ENCODE measurements around the gene SPAG4.

The SPAG4 gene

GRCh38 chr20:35630636-35631035, 15.0 kb downstream of the SPAG4 start:
- Histone ChIP-seq H3K27ac (ENCODE audit: low read depth, low read length) (no peak overlapping the region), H3K4me3 (ENCODE audit: low read depth in 1 of 2, low read length in 2 of 2) (no peak overlapping the region), H3K36me3 (ENCODE audit: insufficient read depth, low read length) (peaks cover 64% of the 10 kb centered on the region), H3K27me3 (ENCODE audit: control insufficient read depth in 1 of 2, insufficient read depth in 2 of 2, low read length in 2 of 2) (no peaks in the 10 kb centered on the region), H3K4me1 (ENCODE audit: insufficient read depth, low read length) (no peaks in the 10 kb centered on the region), H3K9me3 (ENCODE audit: low read length) (no peaks in the 10 kb centered on the region), H3K9ac (ENCODE audit: low read length) (no peak overlapping the region)

GRCh38 chr20:35632539-35633115, 17.0 kb downstream of the SPAG4 start:
- Histone ChIP-seq H3K4me1 (ENCODE audit: insufficient read depth, low read length) (no peaks in the 10 kb centered on the region), H3K27me3 (ENCODE audit: control insufficient read depth in 1 of 2, insufficient read depth in 2 of 2, low read length in 2 of 2) (no peaks in the 10 kb centered on the region), H3K36me3 (ENCODE audit: insufficient read depth, low read length) (peaks cover 44% of the 10 kb centered on the region), H3K27ac (ENCODE audit: low read depth, low read length) (no peak overlapping the region), H3K9ac (ENCODE audit: low read length) (no peak overlapping the region), H3K4me3 (ENCODE audit: low read depth in 1 of 2, low read length in 2 of 2) (no peak overlapping the region), H3K9me3 (ENCODE audit: low read length) (no peaks in the 10 kb centered on the region)

- Histone ChIP-seq H3K27me3 (ENCODE audit: control insufficient read depth in 1 of 2, insufficient read depth in 2 of 2, low read length in 2 of 2) (no peaks in the 10 kb centered on the region), H3K9ac (ENCODE audit: low read length) (no peak overlapping the region), H3K36me3 (ENCODE audit: insufficient read depth, low read length) (peaks cover 20% of the 10 kb centered on the region), H3K4me3 (ENCODE audit: low read depth in 1 of 2, low read length in 2 of 2) (no peak overlapping the region), H3K27ac (ENCODE audit: low read depth, low read length) (no peak overlapping the region), H3K9me3 (ENCODE audit: low read length) (no peaks in the 10 kb centered on the region), H3K4me1 (ENCODE audit: insufficient read depth, low read length) (no peaks in the 10 kb centered on the region)
Observed at GRCh38 chr20:35635652-35636051, 20.0 kb downstream of the SPAG4 start.

GRCh38 chr20:35636095-35636494, 20.5 kb downstream of the SPAG4 start:
- H3K27ac ChIP-seq (ENCODE audit: low read depth, low read length), result no peak overlapping the region
- H3K9me3 ChIP-seq (ENCODE audit: low read length), result no peaks in the 10 kb centered on the region

GRCh38 chr20:35637276-35637675, 21.6 kb downstream of the SPAG4 start:
- Histone ChIP-seq H3K4me3 (ENCODE audit: low read depth in 1 of 2, low read length in 2 of 2) (no peak overlapping the region), H3K4me1 (ENCODE audit: insufficient read depth, low read length) (no peaks in the 10 kb centered on the region), H3K36me3 (ENCODE audit: insufficient read depth, low read length) (peaks cover 3% of the 10 kb centered on the region), H3K9me3 (ENCODE audit: low read length) (no peaks in the 10 kb centered on the region), H3K27ac (ENCODE audit: low read depth, low read length) (no peak overlapping the region), H3K9ac (ENCODE audit: low read length) (no peak overlapping the region), H3K27me3 (ENCODE audit: control insufficient read depth in 1 of 2, insufficient read depth in 2 of 2, low read length in 2 of 2) (no peaks in the 10 kb centered on the region)

More at GRCh38 chr20:35636095-35636494, 20.5 kb downstream of the SPAG4 start:
- no peaks in the 10 kb centered on the region for H3K4me1 ChIP-seq (ENCODE audit: insufficient read depth, low read length)
- no peak overlapping the region for H3K4me3 ChIP-seq (ENCODE audit: low read depth in 1 of 2, low read length in 2 of 2)
- H3K9ac ChIP-seq (ENCODE audit: low read length), result no peak overlapping the region
- H3K36me3 ChIP-seq (ENCODE audit: insufficient read depth, low read length), result peaks cover 15% of the 10 kb centered on the region
- H3K27me3 ChIP-seq (ENCODE audit: control insufficient read depth in 1 of 2, insufficient read depth in 2 of 2, low read length in 2 of 2), result no peaks in the 10 kb centered on the region

- Histone ChIP-seq H3K27ac (ENCODE audit: low read depth, low read length) (no peak overlapping the region), H3K4me3 (ENCODE audit: low read depth in 1 of 2, low read length in 2 of 2) (no peak overlapping the region), H3K9ac (ENCODE audit: low read length) (no peak overlapping the region), H3K9me3 (ENCODE audit: low read length) (no peaks in the 10 kb centered on the region), H3K4me1 (ENCODE audit: insufficient read depth, low read length) (no peaks in the 10 kb centered on the region), H3K27me3 (ENCODE audit: control insufficient read depth in 1 of 2, insufficient read depth in 2 of 2, low read length in 2 of 2) (no peaks in the 10 kb centered on the region), H3K36me3 (ENCODE audit: insufficient read depth, low read length) (no peaks in the 10 kb centered on the region)
Observed at GRCh38 chr20:35638751-35639150, 23.1 kb downstream of the SPAG4 start.

GRCh38 chr20:35640724-35641123, 25.1 kb downstream of the SPAG4 start:
- Histone ChIP-seq H3K9me3 (ENCODE audit: low read length) (no peaks in the 10 kb centered on the region), H3K27me3 (ENCODE audit: control insufficient read depth in 1 of 2, insufficient read depth in 2 of 2, low read length in 2 of 2) (no peaks in the 10 kb centered on the region), H3K4me1 (ENCODE audit: insufficient read depth, low read length) (peaks cover 11% of the 10 kb centered on the region), H3K4me3 (ENCODE audit: low read depth in 1 of 2, low read length in 2 of 2) (no peak overlapping the region), H3K27ac (ENCODE audit: low read depth, low read length) (no peak overlapping the region), H3K9ac (ENCODE audit: low read length) (no peak overlapping the region), H3K36me3 (ENCODE audit: insufficient read depth, low read length) (no peaks in the 10 kb centered on the region)

- H3K27ac ChIP-seq (ENCODE audit: low read depth, low read length), result no peak overlapping the region
- no peaks in the 10 kb centered on the region for H3K9me3 ChIP-seq (ENCODE audit: low read length)
- no peaks in the 10 kb centered on the region for H3K27me3 ChIP-seq (ENCODE audit: control insufficient read depth in 1 of 2, insufficient read depth in 2 of 2, low read length in 2 of 2)
Observed at GRCh38 chr20:35641743-35642142, 26.1 kb downstream of the SPAG4 start.

GRCh38 chr20:35643045-35643444, 27.4 kb downstream of the SPAG4 start:
- Histone ChIP-seq H3K4me3 (ENCODE audit: low read depth in 1 of 2, low read length in 2 of 2) (no peak overlapping the region), H3K9ac (ENCODE audit: low read length) (no peak overlapping the region), H3K9me3 (ENCODE audit: low read length) (no peaks in the 10 kb centered on the region), H3K4me1 (ENCODE audit: insufficient read depth, low read length) (peaks cover 12% of the 10 kb centered on the region), H3K27ac (ENCODE audit: low read depth, low read length) (no peak overlapping the region), H3K36me3 (ENCODE audit: insufficient read depth, low read length) (no peaks in the 10 kb centered on the region), H3K27me3 (ENCODE audit: control insufficient read depth in 1 of 2, insufficient read depth in 2 of 2, low read length in 2 of 2) (no peaks in the 10 kb centered on the region)

More at GRCh38 chr20:35641743-35642142, 26.1 kb downstream of the SPAG4 start:
- Histone ChIP-seq H3K9ac (ENCODE audit: low read length) (no peak overlapping the region), H3K4me3 (ENCODE audit: low read depth in 1 of 2, low read length in 2 of 2) (no peak overlapping the region), H3K36me3 (ENCODE audit: insufficient read depth, low read length) (no peaks in the 10 kb centered on the region), H3K4me1 (ENCODE audit: insufficient read depth, low read length) (peaks cover 11% of the 10 kb centered on the region)

- peaks cover 27% of the 10 kb centered on the region for H3K4me1 ChIP-seq (ENCODE audit: insufficient read depth, low read length)
- H3K4me3 ChIP-seq (ENCODE audit: low read depth in 1 of 2, low read length in 2 of 2), result no peak overlapping the region
- H3K9me3 ChIP-seq (ENCODE audit: low read length), result no peaks in the 10 kb centered on the region
- no peaks in the 10 kb centered on the region for H3K36me3 ChIP-seq (ENCODE audit: insufficient read depth, low read length)
- H3K27ac ChIP-seq (ENCODE audit: low read depth, low read length), result no peak overlapping the region
- H3K9ac ChIP-seq (ENCODE audit: low read length), result no peak overlapping the region
- no peaks in the 10 kb centered on the region for H3K27me3 ChIP-seq (ENCODE audit: control insufficient read depth in 1 of 2, insufficient read depth in 2 of 2, low read length in 2 of 2)
Observed at GRCh38 chr20:35644806-35645205, 29.2 kb downstream of the SPAG4 start.

GRCh38 chr20:35648836-35649235, 33.2 kb downstream of the SPAG4 start:
- H3K27ac ChIP-seq (ENCODE audit: low read depth, low read length), result no peak overlapping the region
- no peaks in the 10 kb centered on the region for H3K27me3 ChIP-seq (ENCODE audit: control insufficient read depth in 1 of 2, insufficient read depth in 2 of 2, low read length in 2 of 2)
- H3K4me1 ChIP-seq (ENCODE audit: insufficient read depth, low read length), result peaks cover 55% of the 10 kb centered on the region
- H3K4me3 ChIP-seq (ENCODE audit: low read depth in 1 of 2, low read length in 2 of 2), result no peak overlapping the region
- peaks cover 11% of the 10 kb centered on the region for H3K36me3 ChIP-seq (ENCODE audit: insufficient read depth, low read length)
- no peaks in the 10 kb centered on the region for H3K9me3 ChIP-seq (ENCODE audit: low read length)
- H3K9ac ChIP-seq (ENCODE audit: low read length), result no peak overlapping the region

- Histone ChIP-seq H3K27ac (ENCODE audit: low read depth, low read length) (peak overlapping the region; percentile 17), H3K9me3 (ENCODE audit: low read length) (no peaks in the 10 kb centered on the region), H3K4me1 (ENCODE audit: insufficient read depth, low read length) (peaks cover 45% of the 10 kb centered on the region), H3K36me3 (ENCODE audit: insufficient read depth, low read length) (peaks cover 25% of the 10 kb centered on the region), H3K9ac (ENCODE audit: low read length) (no peak overlapping the region), H3K4me3 (ENCODE audit: low read depth in 1 of 2, low read length in 2 of 2) (no peak overlapping the region), H3K27me3 (ENCODE audit: control insufficient read depth in 1 of 2, insufficient read depth in 2 of 2, low read length in 2 of 2) (no peaks in the 10 kb centered on the region)
Observed at GRCh38 chr20:35650632-35651031, 35.0 kb downstream of the SPAG4 start.
